H9 (cell line): Measurements from ENCODE around the gene C1orf105. TPM values are rescaled to one million over a fixed set of nuclear protein-coding genes. Genes with fewer than 3 reads are reported as not detected.

Source experiments
- DNase-seq: peaks from one replicate; pipeline ENCODE4 v3.0.0-alpha.2; 2017
- H2AFZ ChIP-seq: one replicate; pipeline ENCODE4 v1.6.1; 2013; ENCODE audit warnings: mild to moderate bottlenecking, low read length, control low read depth, moderate library complexity
- H2AK5ac ChIP-seq: 2 replicates; pipeline ENCODE4 v1.6.1; 2013; ENCODE audit warnings: low read length, control low read depth, mixed read lengths; ENCODE audit not compliant: insufficient read length
- H2BK120ac ChIP-seq: one replicate; pipeline ENCODE4 v1.6.1; 2013; ENCODE audit warnings: low read depth, mild to moderate bottlenecking, low read length, control low read depth, inconsistent platforms; ENCODE audit not compliant: poor library complexity, severe bottlenecking
- H2BK12ac ChIP-seq: 2 replicates; pipeline ENCODE4 v1.6.1; 2013; ENCODE audit warnings: low read length, control low read depth, mixed read lengths, low read depth; ENCODE audit not compliant: insufficient read length
- H2BK15ac ChIP-seq: 2 replicates; pipeline ENCODE4 v1.6.1; 2013; ENCODE audit warnings: low read depth, low read length, control low read depth
- H2BK20ac ChIP-seq: one replicate; pipeline ENCODE4 v1.6.1; 2013; ENCODE audit warnings: low read depth, mild to moderate bottlenecking, low read length, control low read depth, inconsistent platforms; ENCODE audit not compliant: poor library complexity, severe bottlenecking
- H2BK5ac ChIP-seq: 2 replicates; pipeline ENCODE4 v1.6.1; 2013; ENCODE audit warnings: low read length, control low read depth, mixed read lengths; ENCODE audit not compliant: insufficient read length
- H3K14ac ChIP-seq: 2 replicates; pipeline ENCODE4 v1.6.1; 2013; ENCODE audit warnings: low read length, control low read depth; ENCODE audit not compliant: insufficient read depth
- H3K18ac ChIP-seq: 2 replicates; pipeline ENCODE4 v1.6.1; 2013; ENCODE audit warnings: low read depth, mild to moderate bottlenecking, mixed read lengths, low read length, control low read depth; ENCODE audit not compliant: insufficient read length
- H3K23ac ChIP-seq: 2 replicates; pipeline ENCODE4 v1.6.1; 2013; ENCODE audit warnings: low read length, control low read depth, mixed read lengths, low read depth; ENCODE audit not compliant: insufficient read length
- H3K23me2 ChIP-seq: 2 replicates; pipeline ENCODE4 v1.6.1; 2013; ENCODE audit warnings: low read depth, mild to moderate bottlenecking, mixed read lengths, low read length, control low read depth; ENCODE audit not compliant: insufficient read length, poor library complexity, severe bottlenecking
- H3K27ac ChIP-seq: 2 replicates; pipeline ENCODE4 v1.5.1; 2013; ENCODE audit warnings: low read length, control low read depth, mixed read lengths, low read depth; ENCODE audit not compliant: insufficient read length
- H3K27me3 ChIP-seq: 2 replicates; pipeline ENCODE4 v1.6.1; 2013; ENCODE audit warnings: low read length, control low read depth, inconsistent platforms; ENCODE audit not compliant: insufficient read depth
- H3K4ac ChIP-seq: 2 replicates; pipeline ENCODE4 v1.6.1; 2013; ENCODE audit warnings: low read depth, mild to moderate bottlenecking, control low read depth, inconsistent platforms, low read length, moderate library complexity
- H3K4me1 ChIP-seq: 2 replicates; pipeline ENCODE4 v1.6.1; 2013; ENCODE audit warnings: low read length, control low read depth, inconsistent platforms; ENCODE audit not compliant: insufficient read depth
- H3K4me2 ChIP-seq: 2 replicates; pipeline ENCODE4 v1.6.1; 2013; ENCODE audit warnings: low read length, control low read depth, mixed read lengths; ENCODE audit not compliant: insufficient read length, insufficient read depth
- H3K56ac ChIP-seq: 2 replicates; pipeline ENCODE4 v1.6.1; 2013; ENCODE audit warnings: low read depth, mild to moderate bottlenecking, mixed read lengths, low read length, control low read depth; ENCODE audit not compliant: insufficient read length
- H3K79me1 ChIP-seq: 2 replicates; pipeline ENCODE4 v1.6.1; 2013; ENCODE audit warnings: low read depth, mild to moderate bottlenecking, moderate library complexity, low read length, control low read depth, inconsistent platforms; ENCODE audit not compliant: insufficient read depth, poor library complexity, severe bottlenecking
- H3K79me2 ChIP-seq: 2 replicates; pipeline ENCODE4 v1.6.1; 2013; ENCODE audit warnings: low read length, control low read depth, inconsistent platforms; ENCODE audit not compliant: insufficient read depth
- H3K9ac ChIP-seq: 2 replicates; pipeline ENCODE4 v1.6.1; 2013; ENCODE audit warnings: low read length, control low read depth, mixed read lengths; ENCODE audit not compliant: insufficient read length; ENCODE audit errors: extremely low read depth
- H3K9me3 ChIP-seq: one replicate; pipeline ENCODE4 v1.6.1; 2013; ENCODE audit warnings: low read depth, low read length, inconsistent platforms; ENCODE audit not compliant: control insufficient read depth
- H3T11ph ChIP-seq: one replicate; pipeline ENCODE4 v1.6.1; 2013; ENCODE audit warnings: mild to moderate bottlenecking, low read length, control low read depth, inconsistent platforms
- H4K20me1 ChIP-seq: one replicate; pipeline ENCODE4 v1.6.1; 2013; ENCODE audit not compliant: control insufficient read depth, insufficient read length, insufficient read depth
- H4K5ac ChIP-seq: 2 replicates; pipeline ENCODE4 v1.6.1; 2013; ENCODE audit warnings: low read depth, mild to moderate bottlenecking, mixed read lengths, low read length, control low read depth; ENCODE audit not compliant: insufficient read length
- H4K8ac ChIP-seq: replicated peaks from 2 replicates; pipeline ENCODE4 v1.6.1; 2013; ENCODE audit warnings: low read length, control low read depth, mixed read lengths, low read depth; ENCODE audit not compliant: insufficient read length
- H4K91ac ChIP-seq: 2 replicates; pipeline ENCODE4 v1.6.1; 2013; ENCODE audit warnings: low read depth, mild to moderate bottlenecking, moderate library complexity, mixed read lengths, low read length, control low read depth; ENCODE audit not compliant: insufficient read length
- H3K27ac Mint-ChIP-seq, 3 experiments: 2 replicates in 2 of 3; 3 replicates in 1 of 3; pipeline ENCODE4 v1.8.0; 2020 to 2021; ENCODE audit warnings: mixed read lengths in 3 of 3, mild to moderate bottlenecking in 1 of 3, moderate library complexity in 1 of 3
- H3K27me3 Mint-ChIP-seq: 2 replicates; pipeline ENCODE4 v1.8.0; 2021; ENCODE audit warnings: low read depth, mild to moderate bottlenecking, moderate library complexity, mixed read lengths
- H3K36me3 Mint-ChIP-seq, 3 experiments: 2 replicates in 2 of 3; 3 replicates in 1 of 3; pipeline ENCODE4 v1.8.0; 2020 to 2021; ENCODE audit warnings: low read depth in 3 of 3, mixed read lengths in 3 of 3; ENCODE audit not compliant: insufficient read depth in 1 of 3
- H3K4me1 Mint-ChIP-seq, 2 experiments: 2 replicates each; pipeline ENCODE4 v1.8.0; 2020; ENCODE audit warnings: mixed read lengths in 2 of 2
- H3K4me3 Mint-ChIP-seq, 2 experiments: 2 replicates in 1 of 2; 3 replicates in 1 of 2; pipeline ENCODE4 v1.8.0; 2020 to 2021; ENCODE audit warnings: mild to moderate bottlenecking in 2 of 2, mixed read lengths in 2 of 2, moderate library complexity in 1 of 2
- H3K9me3 Mint-ChIP-seq, 2 experiments: 2 replicates in 1 of 2; 3 replicates in 1 of 2; pipeline ENCODE4 v1.8.0; 2020; ENCODE audit warnings: mild to moderate bottlenecking in 2 of 2, mixed read lengths in 2 of 2, moderate library complexity in 1 of 2
- CTCF ChIP-seq: fragments of 200-600 bp; sonication (generic); conservative IDR thresholded peaks from 3 replicates; pipeline ENCODE4 v1.8.0; 2021; ENCODE audit warnings: antibody characterized with exemption, mild to moderate bottlenecking
- WGBS: extraction: QIAGEN DNeasy Blood & Tissue Kit; methylation state at CpG from one replicate; pipeline ENCODE4 v1.1.7; 2013; ENCODE audit warnings: missing lambda C conversion rate, low lambda C conversion rate, mixed read lengths; ENCODE audit not compliant: insufficient read length; ENCODE audit errors: extremely low coverage; 5-methylcytosine and 5-hydroxymethylcytosine counted together
- total RNA-seq: library from RNA; stranded (reverse); gene quantifications from 2 replicates; pipeline ENCODE4 v1.2.1, GENCODE V29; 2021

Gene C1orf105
- total RNA-seq, 1 experiment from 2014 or later, result not detected

GRCh38 chr1:172500207-172500606 lies 79.7 kb downstream of the C1orf105 start:
- Mint-ChIP-seq H3K27me3 (peaks cover 3% of the 10 kb centered on the region), H3K36me3 (no peaks in the 10 kb centered on the region), H3K4me1 (peaks cover 16 to 20% of the 10 kb centered on the region in 2 experiments), H3K27ac (no peak overlapping the region), H3K9me3 (no peaks in the 10 kb centered on the region), H3K4me3 (no peak overlapping the region)
- Histone ChIP-seq H3K79me2 (no peaks in the 10 kb centered on the region), H3K14ac (no peak overlapping the region), H3K56ac (no peak overlapping the region), H3K27ac (no peak overlapping the region), H2AFZ (no peak overlapping the region), H3K4me1 (no peaks in the 10 kb centered on the region), H2BK120ac (no peak overlapping the region), H3K9ac (no peak overlapping the region), H4K20me1 (no peaks in the 10 kb centered on the region), H2BK12ac (no peak overlapping the region), H2BK5ac (no peak overlapping the region), H3K27me3 (no peaks in the 10 kb centered on the region), H4K8ac (no peak overlapping the region), H4K5ac (no peak overlapping the region), H3T11ph (no peak overlapping the region), H3K18ac (no peak overlapping the region), H2BK20ac (no peak overlapping the region), H3K4ac (no peak overlapping the region), H3K9me3 (no peaks in the 10 kb centered on the region), H3K79me1 (no peaks in the 10 kb centered on the region), H3K23me2 (no peaks in the 10 kb centered on the region), H2AK5ac (no peak overlapping the region), H2BK15ac (no peak overlapping the region), H3K23ac (no peak overlapping the region), H4K91ac (no peak overlapping the region), H3K4me2 (no peak overlapping the region)
- no peak for TF ChIP-seq CTCF
- no peak for DNase-seq
- WGBS, result no CpG with 5 or more reads among the region's 2 CpGs
